B cell (primary cell): Measurements from ENCODE around the gene DPP4. TPM values are rescaled to one million over a fixed set of nuclear protein-coding genes. Genes with fewer than 3 reads are reported as not detected.

Source experiments
- ATAC-seq: fragments of 200-7000 bp; cut with Tn5 transposase; one replicate; pipeline ENCODE4 v1.10.0; 2021; ENCODE audit warnings: low read depth, mild to moderate bottlenecking, moderate number of reproducible peaks, moderate library complexity
- CTCF ChIA-PET: fragments of 350-600 bp; sonication (Branson Sonifier 250); formaldehyde crosslinking; loops from one replicate; lab custom pipeline; 2021; ENCODE audit warnings: antibody characterized with exemption, inconsistent platforms; lab: Charles Lee
- POLR2A ChIA-PET: fragments of 350-600 bp; sonication (Branson Sonifier 250); formaldehyde crosslinking; loops from one replicate; lab custom pipeline; 2021; ENCODE audit warnings: antibody characterized with exemption; lab: Charles Lee
- DNase-seq: peaks from one replicate; pipeline ENCODE4 v3.0.0; 2013
- H2AFZ ChIP-seq: 2 replicates; pipeline ENCODE4 v1.6.1; 2012; ENCODE audit warnings: mild to moderate bottlenecking, low read depth, low read length; ENCODE audit not compliant: insufficient read depth, poor library complexity, severe bottlenecking
- H3K27ac ChIP-seq, 2 donors: 1 replicate in 1 of 2; 2 replicates in 1 of 2; pipeline ENCODE4 v1.5.1; 2012 to 2013; ENCODE audit warnings: low read length in 2 of 2, mild to moderate bottlenecking in 2 of 2, moderate library complexity in 1 of 2
- H3K27me3 ChIP-seq, 4 experiments: fragments of 200-600 bp in 1 of 4; sonication (generic) in 1 of 4; replicated peaks in 1 of 4; 1 replicate in 2 of 4; 2 replicates in 2 of 4; pipeline versions ENCODE4 v1.6.1 to v1.7.0; 2013 to 2016; ENCODE audit warnings: low read length in 3 of 4, mild to moderate bottlenecking in 2 of 4, mixed read lengths in 1 of 4, moderate library complexity in 1 of 4; ENCODE audit not compliant: insufficient read depth in 4 of 4, control insufficient read depth in 3 of 4; ENCODE audit errors: control extremely low read depth in 1 of 4
- H3K36me3 ChIP-seq, 2 experiments: replicated peaks in 1 of 2; 1 replicate in 1 of 2; 2 replicates in 1 of 2; pipeline versions ENCODE4 v1.6.1 to v1.7.1; 2013; ENCODE audit warnings: low read length in 1 of 2; ENCODE audit not compliant: insufficient read depth in 2 of 2, control insufficient read depth in 1 of 2; ENCODE audit errors: control extremely low read depth in 1 of 2, extremely low read depth in 1 of 2
- H3K4me1 ChIP-seq, 2 donors: fragments of 200-600 bp in 1 of 2; sonication (generic) in 1 of 2; 1 replicate in 1 of 2; 2 replicates in 1 of 2; pipeline versions ENCODE4 v1.5.1 to v1.6.1; 2013 to 2017; ENCODE audit warnings: low read length in 2 of 2; ENCODE audit not compliant: control insufficient read depth in 2 of 2, insufficient read depth in 2 of 2
- H3K4me2 ChIP-seq: replicated peaks from 2 replicates; pipeline ENCODE3; 2012; ENCODE audit warnings: mild to moderate bottlenecking, low read depth, low read length; ENCODE audit not compliant: poor library complexity, severe bottlenecking
- H3K4me3 ChIP-seq, 5 experiments: fragments of 200-600 bp in 1 of 5; sonication (generic) in 1 of 5; 1 replicate in 3 of 5; 2 replicates in 2 of 5; pipeline versions ENCODE4 v1.5.1 to v1.7.0; 2011 to 2016; ENCODE audit warnings: low read length in 4 of 5, mild to moderate bottlenecking in 4 of 5, low read depth in 2 of 5, control low read depth in 1 of 5, moderate library complexity in 1 of 5; ENCODE audit not compliant: insufficient read depth in 1 of 5; ENCODE audit errors: control extremely low read depth in 1 of 5, extremely low read depth in 1 of 5
- H3K79me2 ChIP-seq: fragments of 200-600 bp; sonication (generic); one replicate; pipeline ENCODE4 v1.6.0; 2016; ENCODE audit warnings: low read length; ENCODE audit not compliant: control insufficient read depth, insufficient read depth
- H3K9ac ChIP-seq: fragments of 200-600 bp; sonication (generic); 2 replicates; pipeline ENCODE4 v1.6.1; 2017; ENCODE audit warnings: mild to moderate bottlenecking, low read length, moderate library complexity
- H3K9me3 ChIP-seq, 3 donors: one replicate each; pipeline versions ENCODE4 v1.6.1 to v1.7.1; 2013; ENCODE audit warnings: low read length in 2 of 3; ENCODE audit not compliant: control insufficient read depth in 2 of 3, insufficient read depth in 1 of 3; ENCODE audit errors: control extremely low read depth in 1 of 3
- H4K20me1 ChIP-seq: 2 replicates; pipeline ENCODE4 v1.6.0; 2012; ENCODE audit warnings: mild to moderate bottlenecking, low read length; ENCODE audit not compliant: insufficient read depth, control insufficient read depth, poor library complexity, severe bottlenecking
- H3K27ac Mint-ChIP-seq: one replicate; pipeline ENCODE4 v1.8.0; 2021; ENCODE audit warnings: mixed read lengths
- H3K27me3 Mint-ChIP-seq: one replicate; pipeline ENCODE4 v1.8.0; 2021; ENCODE audit warnings: mixed read lengths
- H3K4me1 Mint-ChIP-seq: one replicate; pipeline ENCODE4 v1.8.0; 2021; ENCODE audit warnings: mixed read lengths
- H3K4me3 Mint-ChIP-seq: one replicate; pipeline ENCODE4 v1.8.0; 2021; ENCODE audit warnings: mixed read lengths
- H3K9me3 Mint-ChIP-seq: one replicate; pipeline ENCODE4 v1.8.0; 2022; ENCODE audit warnings: mixed read lengths; ENCODE audit not compliant: insufficient read depth
- CTCF ChIP-seq: fragments of 200-600 bp; IDR thresholded peaks from one replicate; pipeline ENCODE4 v1.8.0; 2022; ENCODE audit warnings: antibody characterized with exemption, mild to moderate bottlenecking
- EZH2 ChIP-seq: IDR thresholded peaks from 2 replicates; pipeline ENCODE4 v1.6.1; 2012; ENCODE audit warnings: borderline replicate concordance, low read depth, mild to moderate bottlenecking, moderate library complexity, low read length; ENCODE audit not compliant: insufficient read depth, poor library complexity, severe bottlenecking
- WGBS: methylation state at CpG from one replicate; pipeline ENCODE4 v1.1.5; 2013; ENCODE audit warnings: missing lambda C conversion rate; ENCODE audit not compliant: insufficient coverage; 5-methylcytosine and 5-hydroxymethylcytosine counted together
- intact Hi-C: fragments of 100-400 bp; cut with micrococcal nuclease; formaldehyde crosslinking; loops from one replicate; pipeline ENCODE4 v1.10.0; 2022
- polyA plus RNA-seq: library from polyadenylated mRNA; depleted of rRNA; stranded (reverse); fragments of >200 nt; gene quantifications from 2 replicates; pipeline ENCODE4 v1.2.3, GENCODE V29; 2012
- total RNA-seq, 2 donors: library from RNA; stranded (reverse); fragments of 120-200 nt in 1 of 2; gene quantifications; 1 replicate in 1 of 2; 2 replicates in 1 of 2; pipeline versions ENCODE4 v1.2.3 to v1.2.4, GENCODE V29; 2013 to 2022

DPP4 gene
- total and polyA plus RNA-seq, 2 donors (not counting 1 experiment from before 2014, with no cell fraction given), result 0.18 to 1.2 TPM

- H3K9ac ChIP-seq, result no peak overlapping the region
- POLR2A ChIA-PET, result no interaction called here
- Mint-ChIP-seq H3K9me3 (no peaks in the 10 kb centered on the region), H3K4me3 (no peak overlapping the region), H3K27me3 (peaks cover 15% of the 10 kb centered on the region), H3K27ac (no peak overlapping the region), H3K4me1 (peaks cover 9% of the 10 kb centered on the region)
- H3K4me3 ChIP-seq, result no peak overlapping the region
- ATAC-seq, result no peak
- H3K4me2 ChIP-seq, result no peak overlapping the region
- DNase-seq, result no peak
- intact Hi-C loops, result no loop called here
- no peaks in the 10 kb centered on the region for H3K9me3 ChIP-seq
- H2AFZ ChIP-seq, result no peak overlapping the region
- H3K27me3 ChIP-seq, result no peaks in the 10 kb centered on the region
- H3K36me3 ChIP-seq, result no peaks in the 10 kb centered on the region
- H4K20me1 ChIP-seq, result no peaks in the 10 kb centered on the region
- TF ChIP-seq EZH2 (no peak), CTCF (no peak)
- H3K79me2 ChIP-seq, result no peaks in the 10 kb centered on the region
- 0% methylated on average over 2 of the region's 3 CpGs for WGBS
- CTCF ChIA-PET, result no interaction called here
- H3K27ac ChIP-seq, result no peak overlapping the region
- H3K4me1 ChIP-seq, result peaks cover 6% of the 10 kb centered on the region in 2 donors
Measured at GRCh38 chr2:161992531-161992930, 81.5 kb downstream of the DPP4 start.

GRCh38 chr2:161991991-161992390, 82.0 kb downstream of the DPP4 start:
- no peak overlapping the region for H2AFZ ChIP-seq
- ATAC-seq, result no peak
- Mint-ChIP-seq H3K9me3 (no peaks in the 10 kb centered on the region), H3K4me3 (no peak overlapping the region), H3K27ac (no peak overlapping the region), H3K4me1 (peaks cover 9% of the 10 kb centered on the region), H3K27me3 (peaks cover 15% of the 10 kb centered on the region)
- no peak overlapping the region for H3K4me3 ChIP-seq
- WGBS, result no CpG with 5 or more reads among the region's 1 CpG
- peaks cover 6% of the 10 kb centered on the region in 2 donors for H3K4me1 ChIP-seq
- H3K36me3 ChIP-seq, result no peaks in the 10 kb centered on the region
- no peaks in the 10 kb centered on the region for H3K9me3 ChIP-seq
- intact Hi-C loops, result no loop called here
- H3K79me2 ChIP-seq, result no peaks in the 10 kb centered on the region
- no peak for DNase-seq
- CTCF ChIA-PET, result no interaction called here
- H4K20me1 ChIP-seq, result no peaks in the 10 kb centered on the region
- no peak for TF ChIP-seq CTCF
- TF ChIP-seq EZH2, result no peak
- POLR2A ChIA-PET, result no interaction called here
- no peaks in the 10 kb centered on the region for H3K27me3 ChIP-seq
- no peak overlapping the region for H3K4me2 ChIP-seq
- H3K27ac ChIP-seq, result no peak overlapping the region
- no peak overlapping the region for H3K9ac ChIP-seq
